SK-N-SH treated with all-trans-retinoic acid at 6 μM for 48 hours (cell line): ENCODE data around the gene KIF4A.

Source experiments
- ATAC-seq: fragments of 200-7000 bp; cut with Tn5 transposase; 3 replicates; pipeline ENCODE4 v1.9.1; 2020; ENCODE audit warnings: mild to moderate bottlenecking, moderate library complexity
- ARNTL ChIP-seq: fragments of 450-650 bp; formaldehyde crosslinking; IDR thresholded peaks from 2 replicates; pipeline ENCODE4 v1.5.0; 2020; ENCODE audit warnings: low read depth, mild to moderate bottlenecking, moderate library complexity, borderline replicate concordance
- BACH2 ChIP-seq: fragments of 250-450 bp; sonication (Bioruptor Pico); IDR thresholded peaks from 2 replicates; pipeline ENCODE4 v1.9.0; 2021; ENCODE audit warnings: mild to moderate bottlenecking, borderline replicate concordance
- CSDC2 ChIP-seq: fragments of 250-450 bp; sonication (Bioruptor Pico); IDR thresholded peaks from 2 replicates; pipeline ENCODE4 v1.5.0; 2020; ENCODE audit warnings: mild to moderate bottlenecking, moderate library complexity
- ESRRG ChIP-seq: fragments of 250-450 bp; sonication (Bioruptor Pico); IDR thresholded peaks from 2 replicates; pipeline ENCODE4 v1.6.1; 2021; ENCODE audit warnings: mild to moderate bottlenecking
- GLIS3 ChIP-seq: fragments of 250-450 bp; sonication (Bioruptor Pico); IDR thresholded peaks from 2 replicates; pipeline ENCODE4 v1.5.0; 2020; ENCODE audit warnings: mild to moderate bottlenecking, moderate library complexity
- ISL1 ChIP-seq: fragments of 250-450 bp; sonication (Bioruptor Pico); IDR thresholded peaks from 2 replicates; pipeline ENCODE4 v2.1.2; 2022; ENCODE audit warnings: mild to moderate bottlenecking, moderate library complexity
- OSR1 ChIP-seq: fragments of 250-450 bp; sonication (Bioruptor Pico); IDR thresholded peaks from 2 replicates; pipeline ENCODE4 v1.8.0; 2022; ENCODE audit warnings: moderate library complexity, mild to moderate bottlenecking, inconsistent platforms
- PATZ1 ChIP-seq: fragments of 250-450 bp; sonication (Bioruptor Pico); IDR thresholded peaks from 2 replicates; pipeline ENCODE4 v1.8.0; 2020; ENCODE audit warnings: mild to moderate bottlenecking, moderate library complexity, borderline replicate concordance
- RARB ChIP-seq: fragments of 250-450 bp; sonication (Bioruptor Pico); IDR thresholded peaks from 2 replicates; pipeline ENCODE4 v1.8.0; 2021; ENCODE audit warnings: mild to moderate bottlenecking, moderate library complexity
- SNAI2 ChIP-seq: fragments of 250-450 bp; sonication (Bioruptor Pico); IDR thresholded peaks from 2 replicates; pipeline ENCODE4 v1.5.0; 2020; ENCODE audit warnings: mild to moderate bottlenecking, moderate library complexity
- TCF4 ChIP-seq: fragments of 250-450 bp; sonication (Bioruptor Pico); IDR thresholded peaks from 2 replicates; pipeline ENCODE4 v1.8.0; 2021; ENCODE audit warnings: mild to moderate bottlenecking, moderate library complexity, borderline replicate concordance
- TOX ChIP-seq: fragments of 250-450 bp; sonication (Bioruptor Pico); IDR thresholded peaks from 2 replicates; pipeline ENCODE4 v1.8.0; 2021; ENCODE audit warnings: mild to moderate bottlenecking, moderate library complexity, borderline replicate concordance
- ZC3H10 ChIP-seq: fragments of 250-450 bp; sonication (Bioruptor Pico); IDR thresholded peaks from 2 replicates; pipeline ENCODE4 v1.5.1; 2021; ENCODE audit warnings: mild to moderate bottlenecking, moderate library complexity
- ZFP3 ChIP-seq: fragments of 250-450 bp; sonication (Bioruptor Pico); IDR thresholded peaks from 2 replicates; pipeline ENCODE4 v1.5.0; 2020; ENCODE audit warnings: mild to moderate bottlenecking, moderate library complexity
- ZNF565 ChIP-seq: fragments of 450-650 bp; formaldehyde crosslinking; conservative IDR thresholded peaks from 2 replicates; pipeline ENCODE4 v1.5.0; 2020; ENCODE audit warnings: low read depth, mild to moderate bottlenecking, moderate library complexity
- ZNF70 ChIP-seq: fragments of 450-650 bp; formaldehyde crosslinking; IDR thresholded peaks from 2 replicates; pipeline ENCODE4 v1.5.0; 2020; ENCODE audit warnings: mild to moderate bottlenecking, moderate library complexity
- ZNF8 ChIP-seq: fragments of 450-650 bp; formaldehyde crosslinking; IDR thresholded peaks from 2 replicates; pipeline ENCODE4 v1.5.0; 2020; ENCODE audit warnings: mild to moderate bottlenecking, moderate library complexity
- TF ChIP-seq, protein P1 (sequence below): fragments of 250-450 bp; sonication (Bioruptor Pico); IDR thresholded peaks from 2 replicates; pipeline ENCODE4 v1.5.1; 2021; ENCODE audit warnings: mild to moderate bottlenecking, moderate library complexity
- TF ChIP-seq, protein P2 (sequence below): fragments of 250-450 bp; sonication (Bioruptor Pico); IDR thresholded peaks from 2 replicates; pipeline ENCODE4 v1.8.0; 2021; ENCODE audit warnings: low read depth, mild to moderate bottlenecking, moderate library complexity, borderline replicate concordance
- TF ChIP-seq, protein P3 (sequence below): fragments of 250-450 bp; sonication (Bioruptor Pico); IDR thresholded peaks from 2 replicates; pipeline ENCODE4 v1.5.0; 2020; ENCODE audit warnings: mild to moderate bottlenecking, moderate library complexity
- TF ChIP-seq, protein P4 (sequence below): fragments of 250-450 bp; sonication (Bioruptor Pico); IDR thresholded peaks from 2 replicates; pipeline ENCODE4 v1.5.1; 2020; ENCODE audit warnings: low read depth, mild to moderate bottlenecking, moderate library complexity

Gene KIF4A

GRCh38 chrX:70405003-70405402 lies 115.1 kb downstream of the KIF4A start:
- no peak for ATAC-seq
- no peak for TF ChIP-seq ESRRG (CRISPR knock-in tag)
- TF ChIP-seq ISL1 (CRISPR knock-in tag) = no peak
- TF ChIP-seq ZFP3 (CRISPR knock-in tag) = no peak
- TF ChIP-seq SNAI2 (CRISPR knock-in tag) = no peak
- TF ChIP-seq GLIS3 (CRISPR knock-in tag) = no peak
- TF ChIP-seq ARNTL (CRISPR knock-in tag) = no peak
- TF ChIP-seq RARB (CRISPR knock-in tag) = no peak
- TF ChIP-seq CSDC2 (CRISPR knock-in tag) = no peak
- TF ChIP-seq OSR1 (CRISPR knock-in tag) = no peak
- no peak for TF ChIP-seq ZC3H10 (CRISPR knock-in tag)
- no peak for TF ChIP-seq ZNF565 (CRISPR knock-in tag)
- TF ChIP-seq, protein P1, sequence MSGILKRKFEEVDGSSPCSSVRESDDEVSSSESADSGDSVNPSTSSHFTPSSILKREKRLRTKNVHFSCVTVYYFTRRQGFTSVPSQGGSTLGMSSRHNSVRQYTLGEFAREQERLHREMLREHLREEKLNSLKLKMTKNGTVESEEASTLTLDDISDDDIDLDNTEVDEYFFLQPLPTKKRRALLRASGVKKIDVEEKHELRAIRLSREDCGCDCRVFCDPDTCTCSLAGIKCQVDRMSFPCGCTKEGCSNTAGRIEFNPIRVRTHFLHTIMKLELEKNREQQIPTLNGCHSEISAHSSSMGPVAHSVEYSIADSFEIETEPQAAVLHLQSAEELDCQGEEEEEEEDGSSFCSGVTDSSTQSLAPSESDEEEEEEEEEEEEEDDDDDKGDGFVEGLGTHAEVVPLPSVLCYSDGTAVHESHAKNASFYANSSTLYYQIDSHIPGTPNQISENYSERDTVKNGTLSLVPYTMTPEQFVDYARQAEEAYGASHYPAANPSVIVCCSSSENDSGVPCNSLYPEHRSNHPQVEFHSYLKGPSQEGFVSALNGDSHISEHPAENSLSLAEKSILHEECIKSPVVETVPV (CRISPR knock-in tag) = no peak
- TF ChIP-seq ZNF70 (CRISPR knock-in tag) = no peak
- no peak for TF ChIP-seq TOX (CRISPR knock-in tag)
- TF ChIP-seq, protein P2, sequence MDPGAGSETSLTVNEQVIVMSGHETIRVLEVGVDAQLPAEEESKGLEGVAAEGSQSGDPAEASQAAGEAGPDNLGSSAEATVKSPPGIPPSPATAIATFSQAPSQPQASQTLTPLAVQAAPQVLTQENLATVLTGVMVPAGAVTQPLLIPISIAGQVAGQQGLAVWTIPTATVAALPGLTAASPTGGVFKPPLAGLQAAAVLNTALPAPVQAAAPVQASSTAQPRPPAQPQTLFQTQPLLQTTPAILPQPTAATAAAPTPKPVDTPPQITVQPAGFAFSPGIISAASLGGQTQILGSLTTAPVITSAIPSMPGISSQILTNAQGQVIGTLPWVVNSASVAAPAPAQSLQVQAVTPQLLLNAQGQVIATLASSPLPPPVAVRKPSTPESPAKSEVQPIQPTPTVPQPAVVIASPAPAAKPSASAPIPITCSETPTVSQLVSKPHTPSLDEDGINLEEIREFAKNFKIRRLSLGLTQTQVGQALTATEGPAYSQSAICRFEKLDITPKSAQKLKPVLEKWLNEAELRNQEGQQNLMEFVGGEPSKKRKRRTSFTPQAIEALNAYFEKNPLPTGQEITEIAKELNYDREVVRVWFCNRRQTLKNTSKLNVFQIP (CRISPR knock-in tag) = no peak
- no peak for TF ChIP-seq ZNF8 (CRISPR knock-in tag)
- TF ChIP-seq BACH2 (CRISPR knock-in tag) = no peak
- TF ChIP-seq PATZ1 = no peak

DNA sequence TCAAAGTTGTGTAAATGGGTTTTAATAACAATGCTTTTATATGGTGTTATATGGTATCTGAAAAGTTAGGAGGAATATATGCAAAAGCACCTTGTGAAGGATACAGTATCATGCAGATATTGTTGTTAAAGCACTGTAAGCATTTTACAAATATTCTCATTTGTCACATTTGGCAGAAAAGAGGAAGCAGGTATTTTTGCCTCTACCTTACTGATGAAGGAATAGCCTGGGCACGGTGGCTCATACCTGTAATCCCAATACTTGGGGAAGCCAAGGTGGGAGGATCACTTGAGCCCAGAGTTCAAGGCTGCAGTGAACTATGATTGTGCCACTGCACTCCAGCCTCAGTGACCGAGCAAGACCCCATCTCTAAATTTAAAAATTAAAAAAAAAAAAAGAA lies 121.0 kb downstream of the KIF4A start:
- no peak for TF ChIP-seq BACH2 (CRISPR knock-in tag)
- TF ChIP-seq, protein P3, sequence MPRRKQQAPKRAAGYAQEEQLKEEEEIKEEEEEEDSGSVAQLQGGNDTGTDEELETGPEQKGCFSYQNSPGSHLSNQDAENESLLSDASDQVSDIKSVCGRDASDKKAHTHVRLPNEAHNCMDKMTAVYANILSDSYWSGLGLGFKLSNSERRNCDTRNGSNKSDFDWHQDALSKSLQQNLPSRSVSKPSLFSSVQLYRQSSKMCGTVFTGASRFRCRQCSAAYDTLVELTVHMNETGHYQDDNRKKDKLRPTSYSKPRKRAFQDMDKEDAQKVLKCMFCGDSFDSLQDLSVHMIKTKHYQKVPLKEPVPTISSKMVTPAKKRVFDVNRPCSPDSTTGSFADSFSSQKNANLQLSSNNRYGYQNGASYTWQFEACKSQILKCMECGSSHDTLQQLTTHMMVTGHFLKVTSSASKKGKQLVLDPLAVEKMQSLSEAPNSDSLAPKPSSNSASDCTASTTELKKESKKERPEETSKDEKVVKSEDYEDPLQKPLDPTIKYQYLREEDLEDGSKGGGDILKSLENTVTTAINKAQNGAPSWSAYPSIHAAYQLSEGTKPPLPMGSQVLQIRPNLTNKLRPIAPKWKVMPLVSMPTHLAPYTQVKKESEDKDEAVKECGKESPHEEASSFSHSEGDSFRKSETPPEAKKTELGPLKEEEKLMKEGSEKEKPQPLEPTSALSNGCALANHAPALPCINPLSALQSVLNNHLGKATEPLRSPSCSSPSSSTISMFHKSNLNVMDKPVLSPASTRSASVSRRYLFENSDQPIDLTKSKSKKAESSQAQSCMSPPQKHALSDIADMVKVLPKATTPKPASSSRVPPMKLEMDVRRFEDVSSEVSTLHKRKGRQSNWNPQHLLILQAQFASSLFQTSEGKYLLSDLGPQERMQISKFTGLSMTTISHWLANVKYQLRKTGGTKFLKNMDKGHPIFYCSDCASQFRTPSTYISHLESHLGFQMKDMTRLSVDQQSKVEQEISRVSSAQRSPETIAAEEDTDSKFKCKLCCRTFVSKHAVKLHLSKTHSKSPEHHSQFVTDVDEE (CRISPR knock-in tag) = no peak
- TF ChIP-seq, protein P1 (CRISPR knock-in tag) = no peak
- TF ChIP-seq SNAI2 (CRISPR knock-in tag) = no peak
- no peak for TF ChIP-seq OSR1 (CRISPR knock-in tag)
- TF ChIP-seq TOX (CRISPR knock-in tag) = no peak
- TF ChIP-seq TCF4 (CRISPR knock-in tag) = no peak
- TF ChIP-seq, protein P4, sequence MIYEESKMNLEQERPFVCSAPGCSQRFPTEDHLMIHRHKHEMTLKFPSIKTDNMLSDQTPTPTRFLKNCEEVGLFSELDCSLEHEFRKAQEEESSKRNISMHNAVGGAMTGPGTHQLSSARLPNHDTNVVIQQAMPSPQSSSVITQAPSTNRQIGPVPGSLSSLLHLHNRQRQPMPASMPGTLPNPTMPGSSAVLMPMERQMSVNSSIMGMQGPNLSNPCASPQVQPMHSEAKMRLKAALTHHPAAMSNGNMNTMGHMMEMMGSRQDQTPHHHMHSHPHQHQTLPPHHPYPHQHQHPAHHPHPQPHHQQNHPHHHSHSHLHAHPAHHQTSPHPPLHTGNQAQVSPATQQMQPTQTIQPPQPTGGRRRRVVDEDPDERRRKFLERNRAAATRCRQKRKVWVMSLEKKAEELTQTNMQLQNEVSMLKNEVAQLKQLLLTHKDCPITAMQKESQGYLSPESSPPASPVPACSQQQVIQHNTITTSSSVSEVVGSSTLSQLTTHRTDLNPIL = no peak
- TF ChIP-seq PATZ1 = no peak
- no peak for TF ChIP-seq ZNF70 (CRISPR knock-in tag)
- no peak for TF ChIP-seq ZNF565 (CRISPR knock-in tag)
- no peak for TF ChIP-seq RARB (CRISPR knock-in tag)
- TF ChIP-seq ESRRG (CRISPR knock-in tag) = no peak
- TF ChIP-seq ZFP3 (CRISPR knock-in tag) = no peak
- no peak for TF ChIP-seq ZC3H10 (CRISPR knock-in tag)
- TF ChIP-seq, protein P2 (CRISPR knock-in tag) = no peak
- no peak for TF ChIP-seq GLIS3 (CRISPR knock-in tag)
- TF ChIP-seq ZNF8 (CRISPR knock-in tag) = no peak
- no peak for TF ChIP-seq CSDC2 (CRISPR knock-in tag)
- no peak for ATAC-seq
